CD14-positive monocyte (primary cell): ENCODE results near the gene IPO8. TPM values are rescaled to one million over a fixed set of nuclear protein-coding genes. Genes with fewer than 3 reads are reported as not detected.

Experiments
- DNase-seq, 3 donors: peaks; one replicate each; pipeline ENCODE4 v3.0.0-alpha.2; 2011 to 2022
- H2AFZ ChIP-seq: 2 replicates; pipeline ENCODE4 v1.6.0; 2012; ENCODE audit warnings: mild to moderate bottlenecking, low read depth, low read length, inconsistent platforms; ENCODE audit not compliant: insufficient read depth, poor library complexity, severe bottlenecking
- H3K27ac ChIP-seq, 2 donors: 1 replicate in 1 of 2; 2 replicates in 1 of 2; pipeline ENCODE4 v1.5.1; 2012 to 2013; ENCODE audit warnings: low read length in 2 of 2, control low read depth in 1 of 2, inconsistent platforms in 1 of 2, low read depth in 1 of 2, mild to moderate bottlenecking in 1 of 2
- H3K27me3 ChIP-seq, 2 donors: one replicate each; pipeline versions ENCODE4 v1.6.0 to v1.6.1; 2011 to 2013; ENCODE audit warnings: low read length in 2 of 2; ENCODE audit not compliant: control insufficient read depth in 2 of 2, insufficient read depth in 2 of 2
- H3K36me3 ChIP-seq, 2 donors: replicated peaks in 1 of 2; 1 replicate in 1 of 2; 2 replicates in 1 of 2; pipeline versions ENCODE4 v1.5.1 to v1.6.1; 2012 to 2013; ENCODE audit warnings: low read length in 2 of 2, control low read depth in 1 of 2, inconsistent platforms in 1 of 2, mild to moderate bottlenecking in 1 of 2; ENCODE audit not compliant: insufficient read depth in 2 of 2, control insufficient read depth in 1 of 2
- H3K4me1 ChIP-seq, 2 donors: 1 replicate in 1 of 2; 2 replicates in 1 of 2; pipeline versions ENCODE4 v1.5.1 to v1.6.1; 2012 to 2013; ENCODE audit warnings: low read length in 2 of 2, control low read depth in 1 of 2, inconsistent platforms in 1 of 2, mild to moderate bottlenecking in 1 of 2, moderate library complexity in 1 of 2; ENCODE audit not compliant: insufficient read depth in 2 of 2, control insufficient read depth in 1 of 2
- H3K4me2 ChIP-seq: replicated peaks from 2 replicates; pipeline ENCODE3; 2012; ENCODE audit warnings: low read length, moderate library complexity, mild to moderate bottlenecking; ENCODE audit not compliant: poor library complexity, severe bottlenecking; ENCODE audit errors: extremely low read depth
- H3K4me3 ChIP-seq, 3 experiments: fragments of 200-600 bp in 1 of 3; sonication (generic) in 1 of 3; replicated peaks in 1 of 3; 1 replicate in 2 of 3; 2 replicates in 1 of 3; pipeline ENCODE4 v1.5.1; 2011 to 2013; ENCODE audit warnings: low read length in 3 of 3, mild to moderate bottlenecking in 3 of 3, control low read depth in 2 of 3, low read depth in 2 of 3, inconsistent platforms in 1 of 3, moderate library complexity in 1 of 3
- H3K79me2 ChIP-seq: 2 replicates; pipeline ENCODE4 v1.6.0; 2012; ENCODE audit warnings: mild to moderate bottlenecking, control low read depth, inconsistent platforms, low read length, moderate library complexity; ENCODE audit not compliant: insufficient read depth
- H3K9ac ChIP-seq: 2 replicates; pipeline ENCODE4 v1.6.0; 2017; ENCODE audit warnings: low read length, mild to moderate bottlenecking; ENCODE audit not compliant: insufficient read depth, poor library complexity, severe bottlenecking
- H3K9me3 ChIP-seq, 2 donors: replicated peaks in 1 of 2; 1 replicate in 1 of 2; 2 replicates in 1 of 2; pipeline versions ENCODE4 v1.5.1 to v1.6.1; 2012 to 2013; ENCODE audit warnings: low read length in 2 of 2, control low read depth in 1 of 2; ENCODE audit not compliant: control insufficient read depth in 1 of 2, insufficient read depth in 1 of 2
- H4K20me1 ChIP-seq: 2 replicates; pipeline ENCODE4 v1.6.0; 2012; ENCODE audit warnings: mild to moderate bottlenecking, low read length, control low read depth, moderate library complexity; ENCODE audit not compliant: insufficient read depth
- H3K27ac Mint-ChIP-seq, 7 donors: one replicate each; pipeline ENCODE4 v1.8.0; 2020; ENCODE audit warnings: mild to moderate bottlenecking in 7 of 7, mixed read lengths in 7 of 7, moderate library complexity in 6 of 7, inconsistent platforms in 2 of 7
- H3K27me3 Mint-ChIP-seq, 3 donors: one replicate each; pipeline ENCODE4 v1.8.0; 2021 to 2022; ENCODE audit warnings: low read depth in 3 of 3, mild to moderate bottlenecking in 3 of 3, mixed read lengths in 3 of 3, moderate library complexity in 3 of 3, inconsistent platforms in 1 of 3
- H3K36me3 Mint-ChIP-seq, 2 donors: one replicate each; pipeline ENCODE4 v1.8.0; 2020; ENCODE audit warnings: mixed read lengths in 2 of 2, inconsistent platforms in 1 of 2, mild to moderate bottlenecking in 1 of 2
- H3K4me1 Mint-ChIP-seq: one replicate; pipeline ENCODE4 v1.8.0; 2020; ENCODE audit warnings: mild to moderate bottlenecking, mixed read lengths
- H3K4me3 Mint-ChIP-seq, 2 donors: one replicate each; pipeline ENCODE4 v1.8.0; 2020; ENCODE audit warnings: mild to moderate bottlenecking in 2 of 2, mixed read lengths in 2 of 2, moderate library complexity in 1 of 2
- H3K9me3 Mint-ChIP-seq, 7 donors: one replicate each; pipeline ENCODE4 v1.8.0; 2020 to 2022; ENCODE audit warnings: mixed read lengths in 7 of 7, mild to moderate bottlenecking in 6 of 7, moderate library complexity in 6 of 7, inconsistent platforms in 2 of 7
- WGBS: methylation state at CpG from one replicate; pipeline ENCODE4 v1.1.5; 2013; ENCODE audit warnings: missing lambda C conversion rate; ENCODE audit not compliant: insufficient coverage; 5-methylcytosine and 5-hydroxymethylcytosine counted together
- intact Hi-C, 2 donors: fragments of 100-400 bp; cut with micrococcal nuclease; formaldehyde crosslinking; loops; one replicate each; pipeline versions ENCODE4 v1.15.0 to v1.15.1; 2023
- polyA plus RNA-seq, 3 donors: library from polyadenylated mRNA; depleted of rRNA in 1 of 3; unstranded in 2 of 3; stranded (reverse) in 1 of 3; fragments of 300-500 nt in 2 of 3; fragments of >200 nt in 1 of 3; fragmentation: Illumina TruSeq in 2 of 3; gene quantifications; 1 replicate in 2 of 3; 2 replicates in 1 of 3; pipeline ENCODE4 v1.2.3, GENCODE V29; 2012 to 2021
- TF ChIP-seq, protein P1 (sequence below): fragments of 200-600 bp; IDR thresholded peaks from one replicate; pipeline ENCODE4 v1.8.0; 2022; ENCODE audit warnings: antibody characterized with exemption, mild to moderate bottlenecking

IPO8 gene
- polyA plus RNA-seq, 3 donors = 8.4 to 15.8 (median 12.5) TPM

DNA sequence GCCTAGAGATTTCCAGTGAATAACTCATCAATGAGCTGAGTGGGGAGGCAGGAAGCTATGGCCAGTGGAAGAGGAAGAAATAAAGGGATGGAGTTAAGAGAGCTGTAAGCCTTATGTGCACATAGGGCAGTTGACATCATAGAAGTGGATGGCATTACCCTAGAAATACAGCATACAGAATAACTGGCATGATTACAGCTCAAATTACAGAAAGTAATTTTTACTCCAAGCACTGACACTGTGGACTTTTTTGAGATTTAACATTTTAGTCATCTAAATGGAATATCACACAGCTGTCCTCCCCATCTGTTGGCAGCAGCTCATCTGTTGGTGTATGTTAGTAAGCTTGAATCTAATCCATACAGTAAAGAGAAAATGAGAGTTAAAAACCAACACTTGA lies 5.4 kb upstream of the IPO8 start:
- no peaks in the 10 kb centered on the region for H4K20me1 ChIP-seq
- H3K79me2 ChIP-seq = no peaks in the 10 kb centered on the region
- H3K4me1 Mint-ChIP-seq = peaks cover 5% of the 10 kb centered on the region
- H3K9ac ChIP-seq = no peak overlapping the region
- TF ChIP-seq, protein P1, sequence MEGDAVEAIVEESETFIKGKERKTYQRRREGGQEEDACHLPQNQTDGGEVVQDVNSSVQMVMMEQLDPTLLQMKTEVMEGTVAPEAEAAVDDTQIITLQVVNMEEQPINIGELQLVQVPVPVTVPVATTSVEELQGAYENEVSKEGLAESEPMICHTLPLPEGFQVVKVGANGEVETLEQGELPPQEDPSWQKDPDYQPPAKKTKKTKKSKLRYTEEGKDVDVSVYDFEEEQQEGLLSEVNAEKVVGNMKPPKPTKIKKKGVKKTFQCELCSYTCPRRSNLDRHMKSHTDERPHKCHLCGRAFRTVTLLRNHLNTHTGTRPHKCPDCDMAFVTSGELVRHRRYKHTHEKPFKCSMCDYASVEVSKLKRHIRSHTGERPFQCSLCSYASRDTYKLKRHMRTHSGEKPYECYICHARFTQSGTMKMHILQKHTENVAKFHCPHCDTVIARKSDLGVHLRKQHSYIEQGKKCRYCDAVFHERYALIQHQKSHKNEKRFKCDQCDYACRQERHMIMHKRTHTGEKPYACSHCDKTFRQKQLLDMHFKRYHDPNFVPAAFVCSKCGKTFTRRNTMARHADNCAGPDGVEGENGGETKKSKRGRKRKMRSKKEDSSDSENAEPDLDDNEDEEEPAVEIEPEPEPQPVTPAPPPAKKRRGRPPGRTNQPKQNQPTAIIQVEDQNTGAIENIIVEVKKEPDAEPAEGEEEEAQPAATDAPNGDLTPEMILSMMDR = no peak
- H3K4me2 ChIP-seq = no peak overlapping the region
- H3K36me3 Mint-ChIP-seq = no peaks in the 10 kb centered on the region
- no peak for DNase-seq
- no peaks in the 10 kb centered on the region for H3K36me3 ChIP-seq
- H3K4me3 ChIP-seq = no peak overlapping the region
- peaks cover 2 to 3% of the 10 kb centered on the region in 2 donors for H3K4me1 ChIP-seq
- no peak overlapping the region for H3K27ac Mint-ChIP-seq
- H3K27me3 Mint-ChIP-seq = peaks cover 2 to 8% (median 2%) of the 10 kb centered on the region in 3 donors
- H3K27me3 ChIP-seq = no peaks in the 10 kb centered on the region
- no peak overlapping the region for H3K27ac ChIP-seq
- no peak overlapping the region for H2AFZ ChIP-seq
- no peak overlapping the region for H3K4me3 Mint-ChIP-seq
- peaks cover 0 to 2% (median 0%) of the 10 kb centered on the region in 7 donors for H3K9me3 Mint-ChIP-seq
- no peaks in the 10 kb centered on the region for H3K9me3 ChIP-seq
- intact Hi-C loops = no loop called here

DNA sequence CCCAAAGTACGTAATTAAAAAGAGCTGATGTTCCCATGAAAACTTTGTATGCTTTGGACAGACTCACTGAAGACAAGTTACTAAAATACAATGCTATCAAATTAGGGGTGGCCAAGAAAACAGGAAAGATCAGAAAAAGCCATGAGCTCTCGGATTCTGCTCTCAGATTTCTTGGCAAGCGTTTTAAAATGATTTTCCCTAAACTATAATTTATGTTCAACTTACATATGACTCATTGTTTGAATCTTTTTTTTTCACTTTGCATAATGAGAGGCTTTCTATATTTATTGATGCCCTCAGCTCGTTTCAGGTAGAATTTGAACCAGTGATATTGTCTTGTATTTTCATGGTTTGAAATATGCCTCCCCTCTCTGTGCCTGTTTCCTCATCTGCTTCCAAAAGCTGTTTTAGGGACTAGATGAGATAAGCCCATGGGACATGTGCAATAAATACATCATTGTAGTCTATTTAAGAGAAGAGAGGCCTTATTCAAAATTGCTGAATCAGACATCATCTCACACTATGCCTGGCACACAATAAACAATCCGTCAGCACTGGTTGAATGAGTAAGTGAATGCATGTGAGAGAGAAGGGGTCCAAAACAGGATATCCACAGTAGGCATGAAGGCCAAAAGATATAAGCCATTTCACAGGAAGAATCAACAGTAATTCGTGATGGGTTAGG lies 4.7 kb upstream of the IPO8 start:
- Histone ChIP-seq H2AFZ (no peak overlapping the region), H3K79me2 (peaks cover 4% of the 10 kb centered on the region), H3K4me1 (peaks cover 3 to 5% of the 10 kb centered on the region in 2 donors), H3K4me3 (no peak overlapping the region), H3K9me3 (no peaks in the 10 kb centered on the region), H3K9ac (no peak overlapping the region), H4K20me1 (no peaks in the 10 kb centered on the region), H3K27me3 (no peaks in the 10 kb centered on the region), H3K36me3 (no peaks in the 10 kb centered on the region), H3K4me2 (no peak overlapping the region), H3K27ac (no peak overlapping the region)
- intact Hi-C loops = no loop called here
- TF ChIP-seq, protein P1 = no peak
- Mint-ChIP-seq H3K27me3 (peaks cover 2 to 8% (median 2%) of the 10 kb centered on the region in 3 donors), H3K4me1 (peaks cover 6% of the 10 kb centered on the region), H3K27ac (no peak overlapping the region), H3K4me3 (no peak overlapping the region), H3K9me3 (peaks cover 0 to 2% (median 0%) of the 10 kb centered on the region in 7 donors), H3K36me3 (no peaks in the 10 kb centered on the region)
- no peak for DNase-seq
- 88% methylated on average over 1 of the region's 6 CpGs for WGBS
